ENCODE data around the gene IL12RB2. TPM values are rescaled to one million over a fixed set of nuclear protein-coding genes. Genes with fewer than 3 reads are reported as not detected.
A peak's percentile ranks its signal among the peaks of the same experiment; 100 is the strongest.

IL12RB2 gene
- total and polyA plus RNA-seq, 2 of the 13 experiments (the other 11 are each of a cell fraction or from before 2014, with no cell fraction given): not detected

DNA sequence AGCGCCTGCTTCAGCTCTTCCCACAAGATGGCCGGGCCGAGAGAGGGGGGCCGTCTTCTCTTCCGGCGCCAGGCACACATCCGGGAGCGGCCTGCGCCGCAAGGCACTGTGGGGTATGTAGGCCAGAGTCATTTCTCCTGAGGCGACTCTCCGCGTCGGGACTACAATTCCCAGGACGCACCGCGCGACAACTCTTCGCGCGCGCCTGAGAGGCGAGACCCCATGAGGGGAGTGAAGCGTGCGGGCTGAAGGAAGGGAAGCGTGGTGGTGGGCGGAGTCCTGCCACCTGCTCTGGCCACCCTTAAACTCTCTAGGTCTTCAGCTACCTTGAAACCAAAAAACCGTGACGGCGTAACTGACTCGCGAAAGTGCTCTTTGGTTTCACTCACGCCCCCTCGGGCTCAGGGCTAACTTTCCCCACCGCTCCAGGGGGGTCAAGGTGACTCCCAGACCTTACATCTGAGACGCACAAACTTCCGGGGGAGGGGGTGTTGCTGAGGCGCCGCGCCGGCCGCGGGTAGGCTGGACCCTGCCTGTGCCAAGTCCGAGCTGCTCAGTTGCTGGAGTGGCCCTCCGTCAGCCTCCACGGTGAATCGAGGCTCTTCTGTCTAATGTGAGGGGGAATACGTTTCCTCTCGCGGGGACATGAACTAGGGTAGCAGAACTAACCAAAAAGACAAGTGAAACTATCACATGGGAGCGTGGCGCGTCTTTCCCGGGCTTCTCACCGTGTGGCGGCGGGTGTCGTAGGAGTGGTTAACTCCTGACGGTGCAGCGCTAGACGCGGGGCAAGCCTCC is 122.9 kb downstream of the IL12RB2 start, which contains the start of gene SERBP1 (continued):
- TF ChIP-seq ZKSCAN8 (CRISPR knock-in tag; IDR thresholded peaks at IDR 0.05; ENCODE audit: borderline replicate concordance) (no peak), KLF9 (CRISPR knock-in tag; IDR thresholded peaks at IDR 0.05; ENCODE audit: low read depth) (peak; percentile 74; the same call in 1 of the 2 replicates), EED (CRISPR knock-in tag; IDR thresholded peaks at IDR 0.05) (no peak; the same call in 1 of the 2 replicates), ZKSCAN1 (IDR thresholded peaks at IDR 0.05; ENCODE audit: low read length) (no peak), SALL2 (CRISPR knock-in tag; IDR thresholded peaks at IDR 0.05) (peak; percentile 26; the same call in 1 of the 2 replicates), ZNF446 (CRISPR knock-in tag; IDR thresholded peaks at IDR 0.05) (no peak), ZNF337 (CRISPR knock-in tag; IDR thresholded peaks at IDR 0.05; ENCODE audit: borderline replicate concordance, low read depth) (0 out of 2 replicates have a peak, but pooled peaks have one; percentile 56), ZNF703 (CRISPR knock-in tag; IDR thresholded peaks at IDR 0.05; ENCODE audit: borderline replicate concordance) (no peak; the same call in 1 of the 2 replicates), NFATC3 (CRISPR knock-in tag; IDR thresholded peaks at IDR 0.05) (no peak), ZFP36L2 (CRISPR knock-in tag; IDR thresholded peaks at IDR 0.05) (no peak), NFYB (CRISPR knock-in tag; IDR thresholded peaks at IDR 0.05) (0 out of 2 replicates have a peak, but pooled peaks have one; percentile 6), ZNF180 (CRISPR knock-in tag; IDR thresholded peaks at IDR 0.05; ENCODE audit: borderline replicate concordance, low read depth) (peak; percentile 84; the same call in 1 of the 2 replicates), ZNF205 (CRISPR knock-in tag; IDR thresholded peaks at IDR 0.05) (no peak), TCF12 (IDR thresholded peaks at IDR 0.05) (no peak), TCF12 (CRISPR knock-in tag; IDR thresholded peaks at IDR 0.05) (peak; percentile 49; the same call in 1 of the 2 replicates), ZNF766 (CRISPR knock-in tag; IDR thresholded peaks at IDR 0.05; ENCODE audit: borderline replicate concordance) (no peak), KLF15 (CRISPR knock-in tag; IDR thresholded peaks at IDR 0.05; ENCODE audit: borderline replicate concordance) (no peak; the same call in 1 of the 2 replicates), SKIL (CRISPR knock-in tag; IDR thresholded peaks at IDR 0.05; ENCODE audit: borderline replicate concordance) (no peak), ZFX (CRISPR knock-in tag; IDR thresholded peaks at IDR 0.05; ENCODE audit: low read depth) (peak; percentile 12), YEATS4 (CRISPR knock-in tag; IDR thresholded peaks at IDR 0.05; ENCODE audit: borderline replicate concordance) (peak; percentile 92), KDM5A (IDR thresholded peaks at IDR 0.05; ENCODE audit: borderline replicate concordance, low read length) (no peak; the same call in 1 of the 2 replicates), ZC3H13 (CRISPR knock-in tag; IDR thresholded peaks at IDR 0.05) (no peak), ARHGAP35 (CRISPR knock-in tag; IDR thresholded peaks at IDR 0.05; ENCODE audit: borderline replicate concordance) (0 out of 2 replicates have a peak, but pooled peaks have one; percentile 52), ETS1 (CRISPR knock-in tag; IDR thresholded peaks at IDR 0.05) (no peak), XRCC5 (optimal IDR thresholded peaks at IDR 0.05; ENCODE audit: low read length) (peak; percentile 31), PPARG (CRISPR knock-in tag; conservative IDR thresholded peaks at IDR 0.05) (no peak)
- TF ChIP-seq, protein P1, sequence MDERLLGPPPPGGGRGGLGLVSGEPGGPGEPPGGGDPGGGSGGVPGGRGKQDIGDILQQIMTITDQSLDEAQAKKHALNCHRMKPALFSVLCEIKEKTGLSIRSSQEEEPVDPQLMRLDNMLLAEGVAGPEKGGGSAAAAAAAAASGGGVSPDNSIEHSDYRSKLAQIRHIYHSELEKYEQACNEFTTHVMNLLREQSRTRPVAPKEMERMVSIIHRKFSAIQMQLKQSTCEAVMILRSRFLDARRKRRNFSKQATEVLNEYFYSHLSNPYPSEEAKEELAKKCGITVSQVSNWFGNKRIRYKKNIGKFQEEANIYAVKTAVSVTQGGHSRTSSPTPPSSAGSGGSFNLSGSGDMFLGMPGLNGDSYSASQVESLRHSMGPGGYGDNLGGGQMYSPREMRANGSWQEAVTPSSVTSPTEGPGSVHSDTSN (CRISPR knock-in tag; IDR thresholded peaks at IDR 0.05): 0 out of 2 replicates have a peak, but pooled peaks have one; percentile 12
